GM12865 (cell line): ENCODE measurements around the gene GPC5.

Source experiments
- DNase-seq: peaks from one replicate; pipeline ENCODE4 v3.0.0; 2010; ENCODE audit warnings: low read depth
- H3K4me3 ChIP-seq: 2 replicates; pipeline ENCODE4 v1.5.1; 2011; ENCODE audit warnings: mild to moderate bottlenecking, low read depth, low read length, control low read depth
- TF ChIP-seq, protein P1 (sequence below): IDR thresholded peaks from 2 replicates; pipeline ENCODE4 v1.5.1; 2011; ENCODE audit warnings: low read length, control low read depth, low read depth, inconsistent platforms; ENCODE audit not compliant: insufficient read depth; ENCODE audit errors: missing control alignments

The GPC5 gene

DNA sequence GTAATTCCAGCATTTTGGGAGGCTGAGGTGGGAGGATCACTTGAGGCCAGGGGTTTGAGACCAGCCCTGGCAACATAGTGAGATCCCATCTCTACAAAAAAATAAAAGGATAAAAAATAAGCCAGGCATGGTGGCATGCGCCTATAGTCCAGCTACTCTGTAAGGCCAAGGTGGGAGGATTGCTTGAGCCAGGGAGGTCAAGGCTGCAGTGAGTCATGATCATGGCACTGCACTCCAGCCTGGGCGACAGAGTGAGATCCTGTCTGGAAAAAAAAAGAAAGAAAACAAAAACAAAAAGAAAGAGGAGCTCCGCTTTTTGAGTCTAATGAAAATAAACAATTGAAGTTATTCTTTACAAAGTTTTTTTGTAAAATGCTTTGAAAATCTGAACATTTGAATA is 326.2 kb downstream of the GPC5 start:
- no peak for DNase-seq
- H3K4me3 ChIP-seq: no peak overlapping the region
- TF ChIP-seq, protein P1, sequence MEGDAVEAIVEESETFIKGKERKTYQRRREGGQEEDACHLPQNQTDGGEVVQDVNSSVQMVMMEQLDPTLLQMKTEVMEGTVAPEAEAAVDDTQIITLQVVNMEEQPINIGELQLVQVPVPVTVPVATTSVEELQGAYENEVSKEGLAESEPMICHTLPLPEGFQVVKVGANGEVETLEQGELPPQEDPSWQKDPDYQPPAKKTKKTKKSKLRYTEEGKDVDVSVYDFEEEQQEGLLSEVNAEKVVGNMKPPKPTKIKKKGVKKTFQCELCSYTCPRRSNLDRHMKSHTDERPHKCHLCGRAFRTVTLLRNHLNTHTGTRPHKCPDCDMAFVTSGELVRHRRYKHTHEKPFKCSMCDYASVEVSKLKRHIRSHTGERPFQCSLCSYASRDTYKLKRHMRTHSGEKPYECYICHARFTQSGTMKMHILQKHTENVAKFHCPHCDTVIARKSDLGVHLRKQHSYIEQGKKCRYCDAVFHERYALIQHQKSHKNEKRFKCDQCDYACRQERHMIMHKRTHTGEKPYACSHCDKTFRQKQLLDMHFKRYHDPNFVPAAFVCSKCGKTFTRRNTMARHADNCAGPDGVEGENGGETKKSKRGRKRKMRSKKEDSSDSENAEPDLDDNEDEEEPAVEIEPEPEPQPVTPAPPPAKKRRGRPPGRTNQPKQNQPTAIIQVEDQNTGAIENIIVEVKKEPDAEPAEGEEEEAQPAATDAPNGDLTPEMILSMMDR: no peak

DNA sequence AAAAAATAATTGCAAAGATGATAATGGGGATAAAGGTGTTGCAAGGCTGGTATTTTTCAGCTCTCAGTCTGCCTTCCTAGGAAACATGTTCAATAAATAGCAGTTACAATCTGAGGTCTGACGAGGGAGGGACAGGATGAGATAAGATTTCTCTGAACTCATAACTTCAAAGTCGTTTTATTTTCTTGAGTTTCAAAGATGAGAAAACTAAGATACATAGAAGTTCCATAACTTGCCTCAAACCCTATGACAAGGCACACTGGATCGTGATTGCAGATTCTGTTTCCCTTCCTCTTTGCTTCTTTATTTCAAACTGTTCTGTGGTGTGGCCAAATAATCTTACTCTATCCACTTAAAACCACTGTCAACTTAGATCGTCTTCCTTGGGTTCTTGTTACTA is 327.2 kb downstream of the GPC5 start:
- no peak overlapping the region for H3K4me3 ChIP-seq
- no peak for DNase-seq
- TF ChIP-seq, protein P1: no peak

DNA sequence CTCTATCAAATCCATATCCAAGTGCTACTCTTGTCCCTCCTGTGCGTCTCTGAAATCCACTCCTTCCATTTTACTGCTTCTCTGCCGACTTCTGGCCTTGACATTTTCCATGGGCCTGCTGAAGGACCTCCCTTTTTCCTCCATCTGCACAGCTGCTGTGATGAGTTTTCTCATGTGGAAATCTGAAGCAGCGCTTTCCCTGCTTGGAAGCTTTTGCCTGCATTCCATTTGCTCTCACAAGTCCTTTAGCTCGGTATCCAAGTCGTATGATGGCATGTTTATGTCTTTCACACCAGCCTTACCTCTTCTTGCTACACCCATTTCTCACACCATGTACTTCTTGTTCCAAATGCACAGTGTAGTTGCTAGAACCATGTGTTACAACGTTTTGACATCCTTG is 328.2 kb downstream of the GPC5 start:
- no peak overlapping the region for H3K4me3 ChIP-seq
- no peak for DNase-seq
- TF ChIP-seq, protein P1: no peak

DNA sequence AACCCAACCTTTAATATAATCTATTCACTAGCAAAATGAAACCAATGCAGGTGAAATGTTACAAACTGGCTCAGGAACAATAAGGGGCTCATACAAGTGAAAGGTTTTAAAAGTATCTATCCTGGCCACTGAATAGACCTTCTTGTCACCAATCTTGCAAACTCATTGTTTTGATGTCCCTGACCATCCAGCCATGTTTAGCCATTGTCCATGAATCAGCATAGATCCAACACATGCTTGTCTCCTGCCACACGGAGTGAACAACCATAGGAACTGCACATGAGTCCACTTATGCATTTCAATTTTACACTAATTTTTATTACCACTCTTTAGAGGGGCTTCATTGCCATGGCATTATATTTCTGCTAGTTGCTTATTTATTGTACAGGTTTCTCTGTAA is 331.4 kb downstream of the GPC5 start:
- no peak for DNase-seq
- TF ChIP-seq, protein P1: no peak
- no peak overlapping the region for H3K4me3 ChIP-seq

DNA sequence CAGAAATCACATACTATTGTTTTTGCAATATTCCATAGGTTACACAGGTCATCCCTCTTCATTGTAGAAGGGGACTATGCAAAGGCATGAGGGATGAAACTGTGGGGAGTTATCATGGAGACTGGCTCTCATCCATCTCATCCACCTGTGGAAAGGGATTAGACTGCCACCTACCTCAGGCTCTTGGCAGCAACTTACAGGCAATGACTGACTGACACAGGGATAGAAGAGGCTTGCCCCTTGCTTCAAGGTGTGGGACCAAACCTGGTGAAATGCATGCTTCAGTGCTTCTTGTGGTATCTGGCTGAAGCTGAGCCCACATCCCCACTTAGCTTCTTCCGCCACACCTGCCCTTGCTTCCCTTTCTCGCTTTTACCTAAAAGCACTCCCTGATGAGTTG is 341.3 kb downstream of the GPC5 start:
- no peak for DNase-seq

DNA sequence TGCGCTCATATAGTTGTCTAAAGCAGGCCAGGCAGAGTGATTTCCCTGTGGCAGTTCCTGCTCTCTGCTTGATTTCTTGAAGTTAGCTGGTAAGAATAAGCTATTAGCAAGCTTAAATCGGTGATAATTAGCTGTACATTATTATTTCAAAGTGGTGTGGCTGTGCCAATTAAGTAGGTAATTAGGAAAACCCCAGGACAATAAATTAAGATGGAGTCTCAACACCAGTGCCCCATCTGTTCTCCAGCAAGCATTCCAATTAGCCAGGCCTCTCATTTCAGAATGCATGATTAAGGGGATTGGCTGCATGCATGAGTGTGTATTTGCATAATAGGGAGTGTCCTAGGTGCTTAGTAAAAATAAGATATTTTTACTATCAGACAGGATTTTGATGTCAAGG is 342.3 kb downstream of the GPC5 start:
- DNase-seq: no peak
- TF ChIP-seq, protein P1: no peak
- no peak overlapping the region for H3K4me3 ChIP-seq

More for the DNA sequence above, 341.3 kb downstream of the GPC5 start:
- no peak overlapping the region for H3K4me3 ChIP-seq
- TF ChIP-seq, protein P1: no peak

DNA sequence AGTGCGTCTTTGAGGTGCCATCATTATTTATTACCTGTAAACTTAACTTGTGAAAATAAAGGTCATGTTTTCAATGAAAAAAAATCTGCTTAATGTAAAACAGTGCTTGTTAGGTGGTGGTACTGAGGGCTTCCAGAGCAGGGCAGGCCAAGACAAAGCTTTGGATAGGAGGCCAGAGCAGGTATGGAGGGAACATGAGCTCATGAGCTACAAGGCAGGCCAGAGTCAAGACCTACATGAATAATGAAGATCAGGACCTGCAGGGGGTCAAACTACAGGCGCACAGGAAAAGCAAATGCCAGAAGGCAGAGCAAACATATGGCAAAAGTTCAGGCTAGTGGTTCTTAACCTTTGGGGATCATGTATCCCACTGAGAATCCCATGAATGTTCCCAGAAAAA is 343.5 kb downstream of the GPC5 start:
- DNase-seq: no peak
- TF ChIP-seq, protein P1: no peak

More for the DNA sequence above, 343.5 kb downstream of the GPC5 start:
- no peak overlapping the region for H3K4me3 ChIP-seq
